ENCODE measurements around the gene NOB1. TPM values are rescaled to one million over a fixed set of nuclear protein-coding genes. Genes with fewer than 3 reads are reported as not detected.

The NOB1 gene
- total RNA-seq, 1 experiment from 2014 or later = 31.9 TPM

GRCh38 chr16:69767459-69768229, 12.9 kb upstream of the NOB1 start:
- DNase-seq (no peak), ATAC-seq (no peak)
- Histone ChIP-seq H3K36me3 (ENCODE audit: low read depth, low read length) (no peaks in the 10 kb centered on the region), H3K79me2 (ENCODE audit: low read length) (peaks cover 33% of the 10 kb centered on the region), H3F3A (ENCODE audit: low read length, unreplicated experiment) (no peaks in the 10 kb centered on the region), H3K4me2 (ENCODE audit: low read length) (no peak overlapping the region), H3K4me1 (ENCODE audit: insufficient read depth, low read length) (peaks cover 10% of the 10 kb centered on the region), H3K27me3 (ENCODE audit: low read length) (no peaks in the 10 kb centered on the region), H3K27ac (ENCODE audit: low read length) (no peak overlapping the region), H4K20me1 (ENCODE audit: low read length) (no peaks in the 10 kb centered on the region), H3K4me3 (ENCODE audit: low read length) (no peak overlapping the region), H3K9ac (ENCODE audit: low read length) (no peak overlapping the region), H3K9me2 (replicated peaks; ENCODE audit: low read length) (no peaks in the 10 kb centered on the region), H2AFZ (ENCODE audit: low read length) (no peak overlapping the region), H3K9me3 (ENCODE audit: low read length) (no peaks in the 10 kb centered on the region)
- no TSS peak for BruUV-seq (replicated peaks)
- TF ChIP-seq CTCF (conservative IDR thresholded peaks at IDR 0.05; ENCODE audit: low read depth, low read length) (no peak), EZH2 (IDR thresholded peaks at IDR 0.05; ENCODE audit: low read length, unreplicated experiment) (no peak), EZH2phosphoT487 (IDR thresholded peaks at IDR 0.05; ENCODE audit: borderline replicate concordance, low read length) (no peak)
- ChIA-PET POLR2A (ENCODE audit: unreplicated experiment) (no interaction called here), CTCF (no interaction called here)
- intact Hi-C loops (cut with micrococcal nuclease) = no loop called here

- CTCF ChIA-PET = no interaction called here
- peaks cover 29% of the 10 kb centered on the region for H3K79me2 ChIP-seq (ENCODE audit: low read length)
- POLR2A ChIA-PET (ENCODE audit: unreplicated experiment) = no interaction called here
These were observed 8.8 kb upstream of the NOB1 start for GRCh38 chr16:69763599-69763942.

More at GRCh38 chr16:69763599-69763942, 8.8 kb upstream of the NOB1 start:
- Histone ChIP-seq H3K9ac (ENCODE audit: low read length) (peak overlapping the region; percentile 90; the same call in 1 of the 2 replicates), H3K36me3 (ENCODE audit: low read depth, low read length) (no peaks in the 10 kb centered on the region), H3K27me3 (ENCODE audit: low read length) (no peaks in the 10 kb centered on the region), H3K9me3 (ENCODE audit: low read length) (no peaks in the 10 kb centered on the region), H3K4me1 (ENCODE audit: insufficient read depth, low read length) (peaks cover 17% of the 10 kb centered on the region), H3K27ac (ENCODE audit: low read length) (no peak overlapping the region), H4K20me1 (ENCODE audit: low read length) (no peaks in the 10 kb centered on the region), H2AFZ (ENCODE audit: low read length) (peak overlapping the region; percentile 95; the same call in 1 of the 2 replicates), H3F3A (ENCODE audit: low read length, unreplicated experiment) (no peaks in the 10 kb centered on the region), H3K4me2 (ENCODE audit: low read length) (peak overlapping the region; percentile 87), H3K9me2 (replicated peaks; ENCODE audit: low read length) (no peaks in the 10 kb centered on the region), H3K4me3 (ENCODE audit: low read length) (peak overlapping the region; percentile 95)
- TF ChIP-seq EZH2phosphoT487 (IDR thresholded peaks at IDR 0.05; ENCODE audit: borderline replicate concordance, low read length) (no peak), CTCF (conservative IDR thresholded peaks at IDR 0.05; ENCODE audit: low read depth, low read length) (no peak), EZH2 (IDR thresholded peaks at IDR 0.05; ENCODE audit: low read length, unreplicated experiment) (no peak)
- DNase-seq (no peak), ATAC-seq (no peak)
- intact Hi-C loops (cut with micrococcal nuclease) = no loop called here
- no TSS peak for BruUV-seq (replicated peaks)

Measured in PC-3 (cell line).